Osteocyte (in vitro differentiated cells): ENCODE data around the gene GAGE10. TPM values are rescaled to one million over a fixed set of nuclear protein-coding genes. Genes with fewer than 3 reads are reported as not detected.

Experiments
- DNase-seq: peaks from one replicate; pipeline ENCODE4 v3.0.0; 2021; ENCODE audit warnings: mixed read lengths; ENCODE audit not compliant: unreplicated experiment; ENCODE audit errors: extremely low spot score
- H3K27ac Mint-ChIP-seq: one replicate; pipeline ENCODE4 v1.8.0; 2021; ENCODE audit warnings: mild to moderate bottlenecking, mixed read lengths; ENCODE audit not compliant: unreplicated experiment
- H3K27me3 Mint-ChIP-seq: one replicate; pipeline ENCODE4 v1.8.0; 2021; ENCODE audit warnings: mixed read lengths; ENCODE audit not compliant: unreplicated experiment
- H3K36me3 Mint-ChIP-seq: one replicate; pipeline ENCODE4 v1.8.0; 2021; ENCODE audit warnings: mixed read lengths; ENCODE audit not compliant: unreplicated experiment
- H3K4me1 Mint-ChIP-seq: one replicate; pipeline ENCODE4 v1.8.0; 2021; ENCODE audit warnings: mixed read lengths; ENCODE audit not compliant: unreplicated experiment
- H3K4me3 Mint-ChIP-seq: one replicate; pipeline ENCODE4 v1.8.0; 2021; ENCODE audit warnings: mild to moderate bottlenecking, moderate library complexity, mixed read lengths; ENCODE audit not compliant: unreplicated experiment
- H3K9me3 Mint-ChIP-seq: one replicate; pipeline ENCODE4 v1.8.0; 2021; ENCODE audit warnings: mixed read lengths; ENCODE audit not compliant: unreplicated experiment
- total RNA-seq: library from RNA; stranded (reverse); gene quantifications from 2 replicates; pipeline ENCODE4 v1.2.1, GENCODE V29; 2021
- TF ChIP-seq, protein P1 (sequence below): fragments of 200-600 bp; sonication (generic); IDR thresholded peaks from 2 replicates; pipeline ENCODE4 v1.5.0; 2021; ENCODE audit warnings: antibody characterized with exemption, mild to moderate bottlenecking, moderate library complexity

The GAGE10 gene
- total RNA-seq, 1 donor from 2014 or later = not detected

- Mint-ChIP-seq H3K4me3 (no peak within 1 kb of the TSS), H3K4me1 (peaks cover 5% of the 10 kb centered on the region), H3K36me3 (no peaks in the 10 kb centered on the region), H3K27me3 (peaks cover 4% of the 10 kb centered on the region), H3K27ac (no peak within 1 kb of the TSS), H3K9me3 (peaks cover 5% of the 10 kb centered on the region)
- TF ChIP-seq, protein P1, sequence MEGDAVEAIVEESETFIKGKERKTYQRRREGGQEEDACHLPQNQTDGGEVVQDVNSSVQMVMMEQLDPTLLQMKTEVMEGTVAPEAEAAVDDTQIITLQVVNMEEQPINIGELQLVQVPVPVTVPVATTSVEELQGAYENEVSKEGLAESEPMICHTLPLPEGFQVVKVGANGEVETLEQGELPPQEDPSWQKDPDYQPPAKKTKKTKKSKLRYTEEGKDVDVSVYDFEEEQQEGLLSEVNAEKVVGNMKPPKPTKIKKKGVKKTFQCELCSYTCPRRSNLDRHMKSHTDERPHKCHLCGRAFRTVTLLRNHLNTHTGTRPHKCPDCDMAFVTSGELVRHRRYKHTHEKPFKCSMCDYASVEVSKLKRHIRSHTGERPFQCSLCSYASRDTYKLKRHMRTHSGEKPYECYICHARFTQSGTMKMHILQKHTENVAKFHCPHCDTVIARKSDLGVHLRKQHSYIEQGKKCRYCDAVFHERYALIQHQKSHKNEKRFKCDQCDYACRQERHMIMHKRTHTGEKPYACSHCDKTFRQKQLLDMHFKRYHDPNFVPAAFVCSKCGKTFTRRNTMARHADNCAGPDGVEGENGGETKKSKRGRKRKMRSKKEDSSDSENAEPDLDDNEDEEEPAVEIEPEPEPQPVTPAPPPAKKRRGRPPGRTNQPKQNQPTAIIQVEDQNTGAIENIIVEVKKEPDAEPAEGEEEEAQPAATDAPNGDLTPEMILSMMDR = no peak
- no peak for DNase-seq
Observed at GRCh38 chrX:49264460-49264859, 39.0 kb upstream of the GAGE10 start, which contains the start of gene FOXP3. TSS of gene FOXP3 (minus strand) at chrX:49264710. CDS start at chrX:49258505, 6,205 bp downstream.

- H3K9me3 Mint-ChIP-seq = peaks cover 4% of the 10 kb centered on the region
- H3K4me1 Mint-ChIP-seq = peaks cover 14% of the 10 kb centered on the region
- H3K4me3 Mint-ChIP-seq = no peak overlapping the region
- TF ChIP-seq, protein P1 = no peak
- peaks cover 4% of the 10 kb centered on the region for H3K27me3 Mint-ChIP-seq
- H3K36me3 Mint-ChIP-seq = no peaks in the 10 kb centered on the region
- no peak for DNase-seq
- no peak overlapping the region for H3K27ac Mint-ChIP-seq
Observed at GRCh38 chrX:49266523-49267445, 36.7 kb upstream of the GAGE10 start.

DNA sequence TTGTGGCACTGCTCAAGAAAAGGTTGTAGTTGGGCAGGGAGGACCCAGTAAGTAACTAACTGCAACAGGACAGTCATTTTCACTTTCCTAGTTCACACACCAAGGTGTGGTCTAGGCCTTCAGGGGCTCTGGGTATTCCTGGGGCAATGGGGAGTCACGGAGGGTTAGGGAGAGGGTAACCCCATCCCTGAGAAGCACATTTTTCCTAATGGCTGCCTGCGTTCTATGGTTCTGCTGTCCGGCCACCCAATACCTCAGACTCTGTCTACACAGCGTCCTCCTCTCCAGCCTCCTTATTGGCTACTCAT, 34.8 kb upstream of the GAGE10 start:
- peak overlapping the region; percentile 90 for H3K4me3 Mint-ChIP-seq
- H3K27ac Mint-ChIP-seq = peak overlapping the region; percentile 94
- peaks cover 16% of the 10 kb centered on the region for H3K4me1 Mint-ChIP-seq
- TF ChIP-seq, protein P1 = no peak
- H3K27me3 Mint-ChIP-seq = peaks cover 4% of the 10 kb centered on the region
- H3K9me3 Mint-ChIP-seq = no peaks in the 10 kb centered on the region
- no peak for DNase-seq
- no peaks in the 10 kb centered on the region for H3K36me3 Mint-ChIP-seq

- Mint-ChIP-seq H3K27me3 (no peaks in the 10 kb centered on the region), H3K36me3 (no peaks in the 10 kb centered on the region), H3K27ac (peak overlapping the region; percentile 100), H3K9me3 (no peaks in the 10 kb centered on the region), H3K4me3 (peak overlapping the region; percentile 90), H3K4me1 (peaks cover 16% of the 10 kb centered on the region)
- TF ChIP-seq, protein P1 = no peak
- peak; percentile 98 for DNase-seq
Observed at GRCh38 chrX:49269010-49269766, 34.3 kb upstream of the GAGE10 start.

GRCh38 chrX:49269767-49270248, 33.6 kb upstream of the GAGE10 start, which contains the start of gene PPP1R3F:
TSS of gene PPP1R3F (plus strand) at chrX:49269793. CDS start at chrX:49269870, 77 bp downstream.
- H3K27ac Mint-ChIP-seq = peak within 1 kb of the TSS; percentile 100
- DNase-seq = no peak
- no peaks in the 10 kb centered on the region for H3K27me3 Mint-ChIP-seq
- TF ChIP-seq, protein P1 = no peak
- no peaks in the 10 kb centered on the region for H3K36me3 Mint-ChIP-seq
- peaks cover 16% of the 10 kb centered on the region for H3K4me1 Mint-ChIP-seq
- peak within 1 kb of the TSS; percentile 90 for H3K4me3 Mint-ChIP-seq
- no peaks in the 10 kb centered on the region for H3K9me3 Mint-ChIP-seq
